Bronchial epithelial cell (primary cell): ENCODE results near the gene SCFD2. TPM values are rescaled to one million over a fixed set of nuclear protein-coding genes. Genes with fewer than 3 reads are reported as not detected.
A peak's percentile ranks its signal among the peaks of the same experiment; 100 is the strongest.

Experiments
- DNase-seq: peaks from one replicate; pipeline ENCODE4 v3.0.0-alpha.2; 2010; ENCODE audit warnings: low read depth
- FAIRE-seq: peaks from 2 replicates; lab custom pipeline; 2011; peaks lifted over from hg19 to GRCh38; lab: Jason Lieb, UNC
- H3K27me3 ChIP-seq: 2 replicates; pipeline ENCODE4 v1.5.1; 2011; ENCODE audit warnings: low read length; ENCODE audit not compliant: control insufficient read depth, insufficient read depth
- H3K36me3 ChIP-seq: 2 replicates; pipeline ENCODE4 v1.5.1; 2011; ENCODE audit warnings: low read length; ENCODE audit not compliant: control insufficient read depth, insufficient read depth
- H3K4me3 ChIP-seq: 2 replicates; pipeline ENCODE4 v1.5.1; 2011; ENCODE audit warnings: mild to moderate bottlenecking, low read depth, low read length, control low read depth
- CTCF ChIP-seq: IDR thresholded peaks from 2 replicates; pipeline ENCODE4 v1.5.1; 2011; ENCODE audit warnings: mild to moderate bottlenecking, moderate library complexity, low read length, control low read depth, inconsistent platforms; ENCODE audit not compliant: insufficient read depth, severe bottlenecking
- total RNA-seq: library from RNA; depleted of rRNA; stranded (reverse); fragments of >200 nt; gene quantifications from 2 replicates; pipeline ENCODE4 v1.2.1, GENCODE V29; 2014

The SCFD2 gene
- total RNA-seq, 1 donor from 2014 or later: 21.9 TPM

GRCh38 chr4:53014881-53015280 lies 351.0 kb downstream of the SCFD2 start:
- Histone ChIP-seq H3K27me3 (no peaks in the 10 kb centered on the region), H3K36me3 (no peaks in the 10 kb centered on the region), H3K4me3 (no peak overlapping the region)
- no peak for TF ChIP-seq CTCF
- no peak for DNase-seq
- no peak for FAIRE-seq

GRCh38 chr4:53013873-53014775 lies 351.7 kb downstream of the SCFD2 start:
- TF ChIP-seq CTCF: no peak
- FAIRE-seq (no peak), DNase-seq (peak; percentile 49)
- no peak overlapping the region for H3K4me3 ChIP-seq
- H3K36me3 ChIP-seq: no peaks in the 10 kb centered on the region
- no peaks in the 10 kb centered on the region for H3K27me3 ChIP-seq

GRCh38 chr4:53012738-53013137 lies 353.1 kb downstream of the SCFD2 start:
- DNase-seq (no peak), FAIRE-seq (no peak)
- no peaks in the 10 kb centered on the region for H3K36me3 ChIP-seq
- H3K27me3 ChIP-seq: no peaks in the 10 kb centered on the region
- TF ChIP-seq CTCF: no peak
- H3K4me3 ChIP-seq: no peak overlapping the region

GRCh38 chr4:53011259-53011905 lies 354.5 kb downstream of the SCFD2 start:
- FAIRE-seq (no peak), DNase-seq (no peak)
- H3K4me3 ChIP-seq: no peak overlapping the region
- no peaks in the 10 kb centered on the region for H3K27me3 ChIP-seq
- no peak for TF ChIP-seq CTCF
- H3K36me3 ChIP-seq: no peaks in the 10 kb centered on the region

- TF ChIP-seq CTCF: no peak
- no peaks in the 10 kb centered on the region for H3K36me3 ChIP-seq
- DNase-seq (no peak), FAIRE-seq (no peak)
- no peak overlapping the region for H3K4me3 ChIP-seq
- H3K27me3 ChIP-seq: no peaks in the 10 kb centered on the region
Observed at GRCh38 chr4:53010318-53010717, 355.5 kb downstream of the SCFD2 start.
